Measurements from ENCODE around the gene HEBP1. TPM values are rescaled to one million over a fixed set of nuclear protein-coding genes. Genes with fewer than 3 reads are reported as not detected.

The HEBP1 gene
- polyA plus RNA-seq, 3 donors from 2014 or later = 21.8 to 24.6 (median 24.3) TPM

DNA sequence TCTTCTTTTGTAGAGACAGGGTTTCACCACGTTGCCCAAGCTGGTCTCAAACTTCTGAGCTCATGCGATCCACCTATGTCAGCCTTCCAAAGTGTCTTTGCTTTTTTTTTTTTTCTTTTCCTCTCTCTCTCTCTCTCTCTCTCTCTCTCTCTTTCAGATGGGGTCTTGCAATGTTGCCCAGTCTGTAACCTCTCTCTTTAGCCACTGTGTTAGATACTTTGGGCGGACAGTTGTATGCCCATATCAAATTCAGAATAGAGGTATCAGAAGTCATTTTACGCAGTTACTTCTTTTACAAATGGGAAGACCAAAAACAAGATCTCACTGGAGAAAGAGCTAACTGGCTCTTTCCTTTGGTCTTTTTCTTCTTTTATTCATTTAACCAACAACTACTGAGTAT is 6.7 kb downstream of the HEBP1 start:
- Mint-ChIP-seq H3K27me3 (ENCODE audit: low read depth in 3 of 3) (peaks cover 0 to 2% (median 0%) of the 10 kb centered on the region in 3 donors), H3K9me3 (no peaks in the 10 kb centered on the region), H3K4me1 (peaks cover 8 to 10% of the 10 kb centered on the region in 2 donors), H3K27ac (peak overlapping the region in 1 of 6 donors; percentile 87), H3K36me3 (peaks cover 0 to 6% (median 4%) of the 10 kb centered on the region in 3 donors), H3K4me3 (peak overlapping the region in 1 of 5 donors; percentile 44)
- DNase-seq = no peak

DNA sequence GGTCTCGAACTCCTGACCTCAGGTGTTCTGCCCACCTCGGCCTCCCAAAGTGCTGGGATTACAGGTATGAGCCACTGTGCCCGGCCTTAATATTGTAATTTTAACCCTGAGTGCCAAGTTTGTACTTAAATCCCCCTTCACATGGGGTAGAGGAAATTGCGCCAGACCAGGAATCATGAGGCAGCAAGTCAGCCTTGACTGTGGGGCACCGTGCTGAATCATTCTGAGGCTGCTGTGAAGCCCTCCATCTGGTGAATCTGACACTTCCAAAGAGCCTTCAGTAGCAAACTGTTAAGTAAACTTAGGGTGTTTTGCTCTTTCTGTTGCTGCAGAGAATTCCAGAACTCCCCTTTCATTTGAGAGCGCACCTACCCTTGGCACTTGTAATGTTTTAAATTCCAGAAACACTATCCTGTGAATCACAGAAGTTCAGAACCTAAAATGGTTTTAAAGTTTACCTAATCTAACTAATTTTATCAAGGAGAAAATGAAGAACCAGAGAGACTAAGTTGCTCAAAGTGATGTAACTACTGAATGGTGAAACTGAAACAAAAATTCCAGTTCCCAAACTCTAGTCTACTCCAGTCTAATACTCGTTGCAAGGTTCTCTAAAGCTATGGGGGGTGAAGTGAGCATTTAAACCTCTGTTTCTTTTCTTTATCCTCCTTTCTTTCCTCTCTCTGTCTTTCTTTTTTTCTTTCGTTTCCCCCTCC is 7.5 kb downstream of the HEBP1 start:
- DNase-seq = no peak
- Mint-ChIP-seq H3K27me3 (ENCODE audit: low read depth in 3 of 3) (peaks cover 0 to 2% (median 0%) of the 10 kb centered on the region in 3 donors), H3K27ac (peak overlapping the region in 1 of 6 donors; percentile 9), H3K36me3 (peaks cover 0 to 8% (median 6%) of the 10 kb centered on the region in 3 donors), H3K4me3 (no peak overlapping the region), H3K4me1 (peaks cover 8 to 10% of the 10 kb centered on the region in 2 donors), H3K9me3 (no peaks in the 10 kb centered on the region)

- DNase-seq = no peak
- H3K9me3 Mint-ChIP-seq = no peaks in the 10 kb centered on the region
- no peak overlapping the region for H3K27ac Mint-ChIP-seq
- no peak overlapping the region for H3K4me3 Mint-ChIP-seq
- peaks cover 0 to 2% (median 0%) of the 10 kb centered on the region in 3 donors for H3K27me3 Mint-ChIP-seq (ENCODE audit: low read depth in 3 of 3)
- H3K36me3 Mint-ChIP-seq = peaks cover 0 to 14% (median 6%) of the 10 kb centered on the region in 3 donors
- H3K4me1 Mint-ChIP-seq = peaks cover 8 to 10% of the 10 kb centered on the region in 2 donors
Observed at GRCh38 chr12:12990700-12991468, 9.2 kb downstream of the HEBP1 start.

GRCh38 chr12:12987421-12987820 is 12.6 kb downstream of the HEBP1 start:
- DNase-seq = no peak
- H3K4me3 Mint-ChIP-seq = no peak overlapping the region
- H3K27me3 Mint-ChIP-seq (ENCODE audit: low read depth in 3 of 3) = no peaks in the 10 kb centered on the region
- H3K27ac Mint-ChIP-seq = no peak overlapping the region
- no peaks in the 10 kb centered on the region for H3K9me3 Mint-ChIP-seq
- H3K36me3 Mint-ChIP-seq = peaks cover 0 to 20% (median 13%) of the 10 kb centered on the region in 3 donors
- no peaks in the 10 kb centered on the region for H3K4me1 Mint-ChIP-seq

DNA sequence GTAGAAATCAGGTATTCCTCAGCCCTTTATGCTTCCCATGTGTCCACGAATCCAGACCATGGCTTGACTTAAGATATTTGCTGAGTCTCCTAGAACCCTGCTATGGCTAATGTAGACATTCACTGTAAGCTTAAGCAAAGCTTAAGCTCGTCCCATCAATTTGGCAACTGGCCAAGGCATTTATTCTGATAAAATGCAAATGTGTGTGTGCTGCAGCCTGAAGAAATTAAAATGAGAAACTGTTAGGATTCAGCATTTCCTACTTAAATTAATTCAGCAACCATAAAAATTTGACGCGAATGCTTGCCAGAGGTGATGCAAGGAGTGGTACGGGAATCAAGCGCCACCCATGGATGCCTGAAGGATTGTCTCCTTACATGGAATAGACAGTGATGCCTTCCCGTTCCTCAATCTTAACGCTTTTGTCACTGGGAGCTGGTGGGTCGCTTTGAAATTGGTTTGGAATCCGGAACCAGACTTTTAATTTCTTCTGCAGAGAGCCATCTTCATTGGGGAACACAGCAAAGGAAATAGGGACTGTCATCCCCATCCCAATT is 13.2 kb downstream of the HEBP1 start:
- H3K27ac Mint-ChIP-seq = no peak overlapping the region
- no peaks in the 10 kb centered on the region for H3K27me3 Mint-ChIP-seq (ENCODE audit: low read depth in 3 of 3)

GRCh38 chr12:12985817-12986408 is 14.2 kb downstream of the HEBP1 start:
- no peak for DNase-seq
- Mint-ChIP-seq H3K27me3 (ENCODE audit: low read depth in 3 of 3) (no peaks in the 10 kb centered on the region), H3K4me1 (no peaks in the 10 kb centered on the region), H3K4me3 (no peak overlapping the region), H3K27ac (no peak overlapping the region), H3K36me3 (peaks cover 0 to 20% (median 13%) of the 10 kb centered on the region in 3 donors), H3K9me3 (no peaks in the 10 kb centered on the region)

More for the DNA sequence above, 13.2 kb downstream of the HEBP1 start:
- Mint-ChIP-seq H3K36me3 (peaks cover 0 to 20% (median 13%) of the 10 kb centered on the region in 3 donors), H3K4me1 (no peaks in the 10 kb centered on the region), H3K4me3 (no peak overlapping the region), H3K9me3 (no peaks in the 10 kb centered on the region)
- no peak for DNase-seq

DNA sequence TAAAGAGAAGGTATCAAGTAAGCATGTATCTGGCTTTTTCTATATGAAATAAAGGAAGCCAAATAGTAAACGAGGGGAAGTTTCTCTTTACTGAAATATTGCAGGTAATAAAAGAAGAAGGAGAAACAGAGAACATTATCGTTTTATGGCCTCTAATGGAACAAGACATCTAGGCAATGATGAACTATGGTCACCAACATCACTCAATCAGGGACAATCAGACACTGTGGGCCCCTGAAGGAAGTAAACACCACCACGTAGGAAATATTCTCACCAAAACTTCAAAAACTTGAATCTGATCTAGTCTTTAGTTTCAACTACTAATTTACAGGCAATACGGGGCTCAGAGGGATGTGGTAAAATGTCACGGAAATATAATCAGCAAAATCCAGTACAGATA is 15.9 kb downstream of the HEBP1 start:
- no peaks in the 10 kb centered on the region for H3K9me3 Mint-ChIP-seq
- H3K27me3 Mint-ChIP-seq (ENCODE audit: low read depth in 3 of 3) = no peaks in the 10 kb centered on the region
- no peak for DNase-seq
- H3K27ac Mint-ChIP-seq = no peak overlapping the region
- no peaks in the 10 kb centered on the region for H3K4me1 Mint-ChIP-seq
- no peak overlapping the region for H3K4me3 Mint-ChIP-seq
- H3K36me3 Mint-ChIP-seq = peaks cover 0 to 20% (median 13%) of the 10 kb centered on the region in 3 donors

GRCh38 chr12:12983420-12984035 is 16.5 kb downstream of the HEBP1 start:
- H3K9me3 Mint-ChIP-seq = no peaks in the 10 kb centered on the region
- no peaks in the 10 kb centered on the region for H3K4me1 Mint-ChIP-seq
- peaks cover 0 to 17% (median 13%) of the 10 kb centered on the region in 3 donors for H3K36me3 Mint-ChIP-seq
- no peak overlapping the region for H3K4me3 Mint-ChIP-seq
- no peak for DNase-seq
- no peak overlapping the region for H3K27ac Mint-ChIP-seq
- H3K27me3 Mint-ChIP-seq (ENCODE audit: low read depth in 3 of 3) = no peaks in the 10 kb centered on the region

DNA sequence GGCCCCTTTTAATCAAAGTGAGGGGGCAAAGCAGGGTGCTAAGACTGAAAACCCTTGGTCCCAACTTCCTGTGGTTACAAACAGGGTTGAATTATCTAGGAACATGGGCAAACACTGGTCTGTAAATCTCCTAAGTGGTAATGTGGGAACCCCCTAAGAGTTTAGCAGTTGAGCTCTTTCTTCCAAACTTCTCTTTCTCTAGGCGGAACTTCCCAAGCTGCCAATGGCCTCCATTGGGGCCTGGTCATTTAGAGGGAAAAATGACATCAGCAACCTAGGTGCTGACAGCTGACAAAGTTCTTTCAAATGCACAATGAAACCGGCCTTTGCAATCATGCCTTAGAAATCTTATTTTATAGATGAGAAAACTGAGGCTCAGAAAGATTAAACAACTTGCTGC is 17.7 kb downstream of the HEBP1 start:
- H3K36me3 Mint-ChIP-seq = peaks cover 0 to 17% (median 15%) of the 10 kb centered on the region in 3 donors
- no peaks in the 10 kb centered on the region for H3K4me1 Mint-ChIP-seq
- no peak overlapping the region for H3K4me3 Mint-ChIP-seq
- no peak for DNase-seq
- no peaks in the 10 kb centered on the region for H3K27me3 Mint-ChIP-seq (ENCODE audit: low read depth in 3 of 3)
- no peaks in the 10 kb centered on the region for H3K9me3 Mint-ChIP-seq
- H3K27ac Mint-ChIP-seq = no peak overlapping the region

GRCh38 chr12:12979731-12980259 is 20.3 kb downstream of the HEBP1 start:
- Mint-ChIP-seq H3K9me3 (no peaks in the 10 kb centered on the region), H3K27me3 (ENCODE audit: low read depth in 3 of 3) (no peaks in the 10 kb centered on the region), H3K27ac (no peak overlapping the region), H3K4me1 (no peaks in the 10 kb centered on the region), H3K36me3 (peaks cover 0 to 24% (median 18%) of the 10 kb centered on the region in 3 donors), H3K4me3 (no peak overlapping the region)
- DNase-seq = no peak

DNA sequence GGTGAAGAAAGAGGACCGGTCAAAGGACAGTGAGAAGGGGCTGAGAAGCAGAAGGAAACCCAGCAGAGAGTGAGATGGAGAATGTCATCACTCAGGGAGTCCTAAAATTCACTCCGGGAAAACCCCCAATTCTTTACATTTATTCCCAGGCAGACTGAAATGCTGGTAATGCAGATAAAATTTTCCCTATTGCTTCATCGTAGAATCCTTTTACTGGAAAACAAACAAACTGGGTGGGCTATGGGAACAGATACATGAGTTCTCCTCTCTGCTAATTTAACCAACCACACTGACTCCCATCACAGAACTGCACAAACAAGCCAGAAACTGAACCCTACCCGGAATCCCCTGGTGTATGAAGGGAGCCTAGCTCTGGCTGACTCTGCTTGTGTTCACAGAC is 20.9 kb downstream of the HEBP1 start:
- H3K27me3 Mint-ChIP-seq (ENCODE audit: low read depth in 3 of 3) = no peaks in the 10 kb centered on the region
- DNase-seq = no peak

GRCh38 chr12:12977231-12977630 is 22.8 kb downstream of the HEBP1 start:
- Mint-ChIP-seq H3K9me3 (peaks cover 3 to 11% (median 6%) of the 10 kb centered on the region in 6 donors), H3K4me3 (no peak overlapping the region), H3K27ac (no peak overlapping the region), H3K36me3 (peaks cover 19 to 37% (median 34%) of the 10 kb centered on the region in 3 donors), H3K27me3 (ENCODE audit: low read depth in 3 of 3) (no peaks in the 10 kb centered on the region), H3K4me1 (no peaks in the 10 kb centered on the region)
- DNase-seq = no peak

More for the DNA sequence above, 20.9 kb downstream of the HEBP1 start:
- Mint-ChIP-seq H3K9me3 (peaks cover 0 to 1% (median 0%) of the 10 kb centered on the region in 6 donors), H3K4me1 (no peaks in the 10 kb centered on the region), H3K27ac (no peak overlapping the region), H3K36me3 (peaks cover 5 to 26% (median 20%) of the 10 kb centered on the region in 3 donors), H3K4me3 (no peak overlapping the region)

DNA sequence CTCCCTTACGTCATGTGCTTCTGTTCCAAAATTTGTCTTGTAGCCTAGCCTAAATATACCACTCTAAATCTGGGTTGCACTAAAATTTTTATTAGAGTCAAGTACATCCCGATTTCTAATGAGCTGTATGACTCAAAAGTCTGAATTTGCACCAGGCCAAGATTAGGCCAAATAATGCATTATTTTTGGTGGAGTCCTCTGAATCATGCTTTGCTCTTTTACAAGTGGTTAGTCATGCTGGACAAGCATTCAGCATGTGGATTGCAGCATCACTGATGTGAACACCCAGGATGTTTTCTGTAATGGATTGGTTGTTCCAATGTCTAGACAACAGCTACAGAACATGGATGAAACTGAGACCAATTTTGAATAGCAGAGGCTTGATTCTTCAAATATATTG is 23.7 kb downstream of the HEBP1 start:
- Mint-ChIP-seq H3K27me3 (ENCODE audit: low read depth in 3 of 3) (no peaks in the 10 kb centered on the region), H3K36me3 (peaks cover 24 to 45% (median 41%) of the 10 kb centered on the region in 3 donors), H3K27ac (no peak overlapping the region), H3K9me3 (peaks cover 3 to 11% (median 6%) of the 10 kb centered on the region in 6 donors), H3K4me3 (no peak overlapping the region), H3K4me1 (no peaks in the 10 kb centered on the region)
- DNase-seq = no peak
